ENCODE data around the gene GAS2L3.

GRCh38 chr12:100652488-100652887 is 79.0 kb downstream of the GAS2L3 start:
- TF ChIP-seq CTCF (IDR thresholded peaks at IDR 0.05) = no peak
- no peak for TF ChIP-seq POLR2A (IDR thresholded peaks at IDR 0.05)
- no peak for TF ChIP-seq EP300 (IDR thresholded peaks at IDR 0.05)

Data from tibial nerve (tissue), 4 donors.